A549 treated with DMSO at 1 μM for 4 hours (cell line): ENCODE results near the gene NAALADL1. TPM values are rescaled to one million over a fixed set of nuclear protein-coding genes. Genes with fewer than 3 reads are reported as not detected.

ENCODE experiments used
- total RNA-seq: library from RNA; stranded (reverse); fragments of 200-300 nt; extraction: Qiagen RNA extraction; gene quantifications from 5 replicates; pipeline ENCODE4 v1.2.3, GENCODE V29; 2022; ENCODE audit warnings: low read depth

The NAALADL1 gene, protein sequence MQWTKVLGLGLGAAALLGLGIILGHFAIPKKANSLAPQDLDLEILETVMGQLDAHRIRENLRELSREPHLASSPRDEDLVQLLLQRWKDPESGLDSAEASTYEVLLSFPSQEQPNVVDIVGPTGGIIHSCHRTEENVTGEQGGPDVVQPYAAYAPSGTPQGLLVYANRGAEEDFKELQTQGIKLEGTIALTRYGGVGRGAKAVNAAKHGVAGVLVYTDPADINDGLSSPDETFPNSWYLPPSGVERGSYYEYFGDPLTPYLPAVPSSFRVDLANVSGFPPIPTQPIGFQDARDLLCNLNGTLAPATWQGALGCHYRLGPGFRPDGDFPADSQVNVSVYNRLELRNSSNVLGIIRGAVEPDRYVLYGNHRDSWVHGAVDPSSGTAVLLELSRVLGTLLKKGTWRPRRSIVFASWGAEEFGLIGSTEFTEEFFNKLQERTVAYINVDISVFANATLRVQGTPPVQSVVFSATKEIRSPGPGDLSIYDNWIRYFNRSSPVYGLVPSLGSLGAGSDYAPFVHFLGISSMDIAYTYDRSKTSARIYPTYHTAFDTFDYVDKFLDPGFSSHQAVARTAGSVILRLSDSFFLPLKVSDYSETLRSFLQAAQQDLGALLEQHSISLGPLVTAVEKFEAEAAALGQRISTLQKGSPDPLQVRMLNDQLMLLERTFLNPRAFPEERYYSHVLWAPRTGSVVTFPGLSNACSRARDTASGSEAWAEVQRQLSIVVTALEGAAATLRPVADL
- total RNA-seq: not detected in 5 replicates

DNA sequence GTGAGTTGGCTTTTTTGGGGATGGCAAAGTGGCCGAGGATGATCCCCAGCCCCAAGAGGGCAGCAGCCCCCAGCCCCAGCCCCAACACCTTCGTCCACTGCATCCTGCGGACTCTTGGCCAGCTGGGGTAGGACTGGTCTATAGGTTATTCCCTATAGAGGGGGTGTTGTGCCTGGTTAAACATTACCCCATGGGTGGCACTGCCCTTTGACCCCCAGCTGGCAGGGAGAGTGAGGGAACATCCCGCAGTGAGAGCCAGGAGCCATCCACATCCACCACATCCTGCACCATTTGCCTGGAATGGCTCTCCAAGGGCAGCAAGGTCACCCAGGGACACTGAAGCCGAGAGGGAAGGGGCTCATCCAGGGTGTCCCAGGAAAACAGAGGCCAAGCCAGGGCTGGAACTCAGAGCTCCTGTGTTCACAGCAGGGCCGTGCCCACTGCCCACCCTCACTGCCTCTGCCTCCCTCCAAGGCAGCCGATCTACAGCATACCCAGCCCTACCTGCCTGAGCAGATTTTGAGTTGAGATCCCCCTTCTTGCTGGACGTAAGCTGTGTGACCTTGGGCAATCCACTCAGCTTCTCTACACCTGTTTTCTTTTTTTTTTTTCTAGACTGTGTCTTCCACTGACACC lies at the start of gene NAALADL1:
Gene NAALADL1, minus strand, starts transcription at position 135 of the 636 bp plus-strand sequence. Its CDS starts 32 bp downstream, at position 103.

DNA sequence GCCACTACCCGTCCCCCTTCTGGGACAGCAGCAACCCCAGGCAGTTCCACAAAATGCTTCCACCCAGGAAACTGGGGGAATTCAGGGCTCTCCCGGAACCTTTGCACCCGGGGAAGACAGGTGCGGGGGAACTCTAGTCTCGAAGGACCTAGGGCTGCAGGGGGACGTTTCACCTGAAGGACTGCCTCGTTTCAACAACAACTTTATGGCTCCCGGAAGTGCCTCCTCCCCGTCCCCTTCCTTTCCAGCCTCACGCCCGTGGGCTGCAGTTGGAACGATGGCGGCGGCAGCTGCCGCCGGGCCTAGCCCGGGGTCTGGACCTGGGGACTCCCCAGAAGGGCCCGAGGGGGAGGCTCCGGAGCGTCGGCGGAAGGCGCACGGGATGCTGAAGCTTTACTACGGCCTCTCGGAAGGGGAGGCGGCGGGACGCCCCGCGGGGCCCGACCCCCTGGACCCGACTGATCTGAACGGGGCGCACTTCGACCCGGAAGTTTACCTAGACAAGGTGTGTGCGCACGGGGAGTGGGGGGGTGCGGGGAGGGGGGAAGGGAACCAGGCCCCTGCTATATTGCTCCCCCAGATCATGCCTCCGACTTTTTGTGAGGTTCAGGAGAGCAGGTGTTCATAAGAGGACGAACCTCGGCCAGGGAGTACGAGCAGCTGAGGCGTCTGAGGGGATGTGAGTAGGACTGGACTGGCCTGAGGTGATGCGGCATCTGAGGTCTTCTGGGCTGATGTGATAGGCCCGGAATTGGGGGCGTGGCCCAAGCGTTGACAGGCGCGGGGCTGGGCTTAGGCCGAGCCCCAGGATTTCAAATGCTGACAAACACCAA lies 37.8 kb upstream of the NAALADL1 start, which contains the start of gene VPS51:
Gene VPS51, plus strand, starts transcription at position 241 of the 833 bp plus-strand sequence. Its CDS starts 37 bp downstream, at position 278.

GRCh38 chr11:65083834-65084597 lies 25.7 kb upstream of the NAALADL1 start, which contains the start of the genes CDCA5 and ZFPL1:
Gene CDCA5, minus strand, starts transcription at chr11:65084040. Its CDS starts 62 bp downstream, at chr11:65083978.
Gene ZFPL1, plus strand, starts transcription at chr11:65084222. Its CDS starts 477 bp downstream, at chr11:65084699.

GRCh38 chr11:65040847-65041622 lies 17.3 kb downstream of the NAALADL1 start, which contains the start of gene SAC3D1:
Gene SAC3D1, plus strand, starts transcription at chr11:65041210. Its CDS starts 83 bp downstream, at chr11:65041293.

GRCh38 chr11:65027213-65028067 lies 30.9 kb downstream of the NAALADL1 start, which contains the start of gene SNX15:
Gene SNX15, plus strand, starts transcription at chr11:65027439. Its CDS starts 99 bp downstream, at chr11:65027538.

DNA sequence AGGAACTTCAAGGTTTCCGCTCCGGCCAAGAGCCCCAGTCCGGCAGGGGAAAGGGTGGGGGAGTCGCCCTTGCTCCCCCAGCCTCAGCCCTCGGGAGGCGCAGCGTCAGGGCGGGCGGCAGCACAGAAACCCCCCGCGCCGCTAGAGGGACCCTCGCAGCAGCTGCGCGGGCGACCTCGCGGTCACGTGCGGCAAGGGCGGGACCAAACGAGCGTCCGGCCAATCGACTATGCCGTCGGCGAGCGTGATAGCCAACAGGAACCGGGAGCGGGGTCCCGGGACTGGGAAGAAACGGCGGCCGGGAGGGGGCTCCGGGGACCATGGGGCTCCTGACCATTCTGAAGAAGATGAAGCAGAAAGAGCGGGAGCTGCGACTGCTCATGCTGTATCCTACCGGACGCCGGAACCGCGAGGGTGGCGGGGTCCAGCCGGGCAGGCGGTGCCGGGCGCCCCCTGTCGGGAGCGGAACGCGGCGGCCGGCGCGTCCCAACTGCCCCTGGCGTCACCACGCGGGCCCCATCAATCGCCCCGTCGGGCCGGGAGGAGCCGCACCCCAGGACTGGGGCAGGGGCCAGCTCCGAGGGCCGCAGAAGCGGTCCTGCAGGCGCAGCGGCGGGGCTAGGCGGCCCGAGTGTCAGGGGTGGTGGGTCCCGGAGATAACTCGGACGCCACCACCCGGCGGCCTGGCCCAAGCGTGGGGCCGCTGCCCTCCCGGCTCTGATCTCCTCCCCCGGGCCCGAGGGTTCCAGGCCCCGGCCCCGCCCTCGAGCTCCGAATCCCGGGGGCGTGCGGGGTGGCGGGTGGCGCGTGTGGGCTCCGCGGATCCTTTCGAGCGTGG lies 44.2 kb downstream of the NAALADL1 start, which contains the start of gene ARL2:
Gene ARL2, plus strand, starts transcription at position 273 of the 838 bp plus-strand sequence. Its CDS starts 48 bp downstream, at position 321.

GRCh38 chr11:64996710-64997380 lies 61.5 kb downstream of the NAALADL1 start, which contains the start of gene BATF2:
Gene BATF2, minus strand, starts transcription at chr11:64996971. Its CDS starts 57 bp downstream, at chr11:64996914.

Other genes starting within 250 kb of the NAALADL1 start
- 25.9 to 45.2 TPM (median 41.1 TPM) in 5 replicates for gene MEN1, start 248.0 kb downstream of the NAALADL1 start, total RNA-seq
- 1.2 to 1.5 TPM (median 1.5 TPM) in 5 replicates for gene CDC42BPG, start 213.9 kb downstream of the NAALADL1 start, total RNA-seq
- gene EHD1, start 179.9 kb downstream of the NAALADL1 start, total RNA-seq: 129 to 169 TPM (median 139 TPM) in 5 replicates
- gene ATG2A, start 141.3 kb downstream of the NAALADL1 start, total RNA-seq: 16.9 to 25.7 TPM (median 23.3 TPM) in 5 replicates
- 3.7 to 7.1 TPM (median 5.4 TPM) in 5 replicates for gene PPP2R5B, start 133.9 kb downstream of the NAALADL1 start, total RNA-seq
- gene GPHA2, start 122.7 kb downstream of the NAALADL1 start, total RNA-seq: not detected in 5 replicates
- gene MAJIN, start 86.4 kb downstream of the NAALADL1 start, total RNA-seq: not detected in 5 replicates
- 0.87 to 1.4 TPM (median 1.1 TPM) in 5 replicates for gene BATF2, start 61.6 kb downstream of the NAALADL1 start, total RNA-seq
- gene ARL2, start 44.4 kb downstream of the NAALADL1 start, total RNA-seq: 165 to 187 TPM (median 173 TPM) in 5 replicates
- gene SNX15, start 31.1 kb downstream of the NAALADL1 start, total RNA-seq: 22.2 to 25.0 TPM (median 23.3 TPM) in 5 replicates
- 41.8 to 56.5 TPM (median 48.8 TPM) in 5 replicates for gene SAC3D1, start 17.3 kb downstream of the NAALADL1 start, total RNA-seq
- gene CDCA5, start 25.5 kb upstream of the NAALADL1 start, total RNA-seq: 60.5 to 75.2 TPM (median 71.6 TPM) in 5 replicates
- gene ZFPL1, start 25.7 kb upstream of the NAALADL1 start, total RNA-seq: 28.5 to 35.4 TPM (median 33.5 TPM) in 5 replicates
- 51.6 to 68.1 TPM (median 56.0 TPM) in 5 replicates for gene VPS51, start 37.7 kb upstream of the NAALADL1 start, total RNA-seq
- 4.6 to 9.0 TPM (median 6.1 TPM) in 5 replicates for gene TM7SF2, start 53.3 kb upstream of the NAALADL1 start, total RNA-seq
- 13.2 to 23.0 TPM (median 20.9 TPM) in 5 replicates for gene ZNHIT2, start 59.1 kb upstream of the NAALADL1 start, total RNA-seq
- 836 to 988 TPM (median 969 TPM) in 5 replicates for gene FAU, start 63.6 kb upstream of the NAALADL1 start, total RNA-seq
- gene MRPL49, start 63.8 kb upstream of the NAALADL1 start, total RNA-seq: 76.2 to 80.9 TPM (median 77.4 TPM) in 5 replicates
- 31.0 to 44.6 TPM (median 42.1 TPM) in 5 replicates for gene SYVN1, start 76.0 kb upstream of the NAALADL1 start, total RNA-seq
- gene SPDYC, start 111.7 kb upstream of the NAALADL1 start, total RNA-seq: not detected in 5 replicates
- 96.7 to 116 TPM (median 104 TPM) in 5 replicates for gene CAPN1, start 123.4 kb upstream of the NAALADL1 start, total RNA-seq
- 14.1 to 19.3 TPM (median 15.7 TPM) in 5 replicates for gene POLA2, start 203.4 kb upstream of the NAALADL1 start, total RNA-seq